NCI-H2029 (cell line): ENCODE results near the gene CCZ1.
"Not testable (repeated sequence)": the region's sequence is repeated elsewhere in the genome, so short reads cannot be mapped to it uniquely, and the experiment has no call there.

Experiments
- DNase-seq: peaks from one replicate; lab custom pipeline; 2025; lab: John Stamatoyannopoulos, UW

Gene CCZ1

GRCh38 chr7:5916529-5916928, 18.0 kb downstream of the CCZ1 start:
- not testable (repeated sequence) for DNase-seq

- DNase-seq = not testable (repeated sequence)
Measured at GRCh38 chr7:5924180-5924579, 25.6 kb downstream of the CCZ1 start.

DNA sequence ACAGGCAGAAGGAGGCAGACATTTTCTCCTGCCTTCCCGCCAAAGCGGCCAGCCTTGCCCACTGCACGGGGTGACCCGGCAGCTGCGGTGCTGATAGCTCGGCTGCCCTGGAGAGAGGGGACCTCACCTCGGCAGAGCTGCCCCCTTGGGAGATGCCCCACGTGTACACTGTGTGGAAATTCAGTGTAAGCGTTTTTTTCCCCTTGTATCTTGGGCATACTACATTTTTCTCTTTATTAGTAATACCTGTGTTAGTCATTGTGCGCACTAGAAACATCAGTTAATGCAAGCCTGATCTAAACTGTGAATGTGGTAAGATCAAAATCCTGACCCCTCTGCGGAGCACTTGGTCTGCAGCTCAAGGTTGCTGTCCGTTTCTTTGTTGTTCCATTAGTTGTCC, 26.1 kb downstream of the CCZ1 start:
- not testable (repeated sequence) for DNase-seq

DNA sequence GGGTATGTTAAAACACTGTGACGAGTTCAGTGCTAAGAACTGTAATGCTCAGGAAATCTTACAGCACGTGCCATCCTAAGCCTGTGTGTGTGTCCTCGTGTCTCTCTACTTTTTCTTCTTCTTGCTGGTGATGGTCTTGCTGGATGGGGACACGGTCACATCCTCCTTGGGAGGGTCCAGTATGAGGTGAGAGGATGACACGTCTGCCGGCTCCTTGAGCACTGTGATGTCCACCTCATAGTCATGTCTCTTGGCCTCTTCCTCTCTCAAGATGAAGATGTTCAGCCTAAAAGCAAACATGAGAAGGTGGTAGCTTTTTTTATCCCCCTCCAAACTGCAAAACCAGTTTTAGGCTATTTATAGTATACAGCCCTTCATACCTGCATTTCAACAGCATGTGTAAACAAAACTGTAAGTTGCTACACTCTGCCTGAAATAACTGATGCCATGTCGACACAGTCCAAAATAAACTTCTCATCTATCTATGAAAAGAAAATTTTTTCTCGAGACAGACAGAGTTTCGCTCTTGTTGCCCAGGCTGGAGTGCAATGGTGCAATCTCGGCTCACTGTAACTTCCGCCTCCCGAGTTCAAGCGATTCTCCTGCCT, 27.8 kb downstream of the CCZ1 start:
- not testable (repeated sequence) for DNase-seq

- not testable (repeated sequence) for DNase-seq
Measured at GRCh38 chr7:5930290-5930689, 31.8 kb downstream of the CCZ1 start.

DNA sequence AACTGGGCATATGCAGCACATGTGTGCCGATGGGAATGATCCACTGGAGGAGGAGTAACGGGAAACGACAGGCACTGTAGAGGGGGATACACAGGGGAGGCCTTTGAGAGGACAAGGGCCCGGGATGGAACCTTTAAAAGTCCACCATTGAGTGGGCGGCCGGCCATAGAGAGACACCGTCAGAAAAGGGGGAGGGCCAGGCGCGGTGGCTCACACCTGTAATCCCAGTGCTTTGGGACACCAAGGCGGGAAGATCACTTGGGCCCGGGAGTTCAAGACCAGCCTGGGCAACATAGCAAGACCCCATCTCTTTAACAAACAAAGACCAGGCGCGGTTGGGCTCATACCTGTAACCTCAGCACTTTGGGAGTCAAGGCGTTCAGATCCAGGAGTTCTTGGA, 32.7 kb downstream of the CCZ1 start:
- not testable (repeated sequence) for DNase-seq

GRCh38 chr7:5931905-5932644, 33.5 kb downstream of the CCZ1 start:
- DNase-seq = not testable (repeated sequence)

GRCh38 chr7:5934945-5935450, 36.5 kb downstream of the CCZ1 start:
- not testable (repeated sequence) for DNase-seq

- DNase-seq = not testable (repeated sequence)
Measured at GRCh38 chr7:5963205-5963604, 64.7 kb downstream of the CCZ1 start.

DNA sequence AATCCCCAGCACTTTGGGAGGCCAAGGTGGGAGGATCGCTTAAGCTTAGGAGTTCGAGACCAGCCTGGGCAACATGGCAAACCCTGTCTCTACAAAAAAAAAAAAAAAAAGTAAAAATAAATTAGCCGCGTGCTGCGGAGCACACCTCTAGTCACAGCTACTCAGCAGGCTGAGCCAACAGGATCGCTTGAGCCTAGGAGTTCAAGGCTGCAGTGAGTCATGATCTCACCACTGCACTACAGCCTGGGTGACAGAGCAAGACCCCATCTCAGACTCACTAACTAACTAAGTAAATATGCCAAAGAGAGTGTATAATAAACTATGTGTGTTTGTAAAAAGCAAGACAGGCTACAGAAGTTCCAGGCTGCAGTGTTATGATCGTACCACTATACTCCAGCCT, 65.3 kb downstream of the CCZ1 start:
- DNase-seq = not testable (repeated sequence)

- DNase-seq = not testable (repeated sequence)
Measured at GRCh38 chr7:5970347-5970911, 71.9 kb downstream of the CCZ1 start, which contains the start of gene RSPH10B. Gene RSPH10B, minus strand, starts transcription at chr7:5970689. Its CDS starts 3,573 bp downstream, at chr7:5967116.

DNA sequence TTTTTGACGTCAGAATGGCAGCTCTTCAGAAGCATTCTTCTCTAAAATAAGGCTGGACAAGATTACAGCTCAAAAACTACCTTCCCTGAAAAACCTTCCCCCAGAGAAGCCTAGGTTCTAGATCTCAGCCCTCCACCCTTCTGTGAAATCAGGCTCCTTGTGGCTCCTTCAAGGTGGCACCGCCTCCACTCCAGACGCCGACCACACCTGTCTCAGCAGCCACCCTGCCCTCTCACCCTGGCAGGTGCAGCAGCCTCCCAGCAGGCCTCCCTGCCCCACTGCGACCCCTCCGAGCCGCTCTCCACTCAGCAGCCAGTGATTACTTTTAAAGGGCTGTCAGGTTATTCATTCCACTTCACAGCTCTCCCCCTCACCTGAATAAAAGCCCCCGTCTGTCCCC, 75.0 kb downstream of the CCZ1 start:
- not testable (repeated sequence) for DNase-seq
